ENCODE results near the gene HSD3B1. TPM values are rescaled to one million over a fixed set of nuclear protein-coding genes. Genes with fewer than 3 reads are reported as not detected.
A peak's percentile ranks its signal among the peaks of the same experiment; 100 is the strongest.
"Not testable (repeated sequence)": the region's sequence is repeated elsewhere in the genome, so short reads cannot be mapped to it uniquely, and the experiment has no call there.

The HSD3B1 gene
- total RNA-seq, 6 experiments from 2014 or later: not detected

- Mint-ChIP-seq H3K9me3 (no peaks in the 10 kb centered on the region), H3K4me1 (ENCODE audit: low read depth) (no peaks in the 10 kb centered on the region), H3K27ac (no peak overlapping the region), H3K4me3 (no peak overlapping the region), H3K36me3 (ENCODE audit: low read depth) (no peaks in the 10 kb centered on the region), H3K27me3 (ENCODE audit: insufficient read depth) (peaks cover 22% of the 10 kb centered on the region)
- DNase-seq: no peak
- TF ChIP-seq, protein P1, sequence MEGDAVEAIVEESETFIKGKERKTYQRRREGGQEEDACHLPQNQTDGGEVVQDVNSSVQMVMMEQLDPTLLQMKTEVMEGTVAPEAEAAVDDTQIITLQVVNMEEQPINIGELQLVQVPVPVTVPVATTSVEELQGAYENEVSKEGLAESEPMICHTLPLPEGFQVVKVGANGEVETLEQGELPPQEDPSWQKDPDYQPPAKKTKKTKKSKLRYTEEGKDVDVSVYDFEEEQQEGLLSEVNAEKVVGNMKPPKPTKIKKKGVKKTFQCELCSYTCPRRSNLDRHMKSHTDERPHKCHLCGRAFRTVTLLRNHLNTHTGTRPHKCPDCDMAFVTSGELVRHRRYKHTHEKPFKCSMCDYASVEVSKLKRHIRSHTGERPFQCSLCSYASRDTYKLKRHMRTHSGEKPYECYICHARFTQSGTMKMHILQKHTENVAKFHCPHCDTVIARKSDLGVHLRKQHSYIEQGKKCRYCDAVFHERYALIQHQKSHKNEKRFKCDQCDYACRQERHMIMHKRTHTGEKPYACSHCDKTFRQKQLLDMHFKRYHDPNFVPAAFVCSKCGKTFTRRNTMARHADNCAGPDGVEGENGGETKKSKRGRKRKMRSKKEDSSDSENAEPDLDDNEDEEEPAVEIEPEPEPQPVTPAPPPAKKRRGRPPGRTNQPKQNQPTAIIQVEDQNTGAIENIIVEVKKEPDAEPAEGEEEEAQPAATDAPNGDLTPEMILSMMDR (IDR thresholded peaks at IDR 0.05): no peak
Observed at GRCh38 chr1:119546641-119547040, 39.6 kb downstream of the HSD3B1 start.

- H3K9me3 Mint-ChIP-seq: no peaks in the 10 kb centered on the region
- TF ChIP-seq, protein P1 (IDR thresholded peaks at IDR 0.05): no peak
- no peaks in the 10 kb centered on the region for H3K4me1 Mint-ChIP-seq (ENCODE audit: low read depth)
- H3K36me3 Mint-ChIP-seq (ENCODE audit: low read depth): no peaks in the 10 kb centered on the region
- no peak overlapping the region for H3K4me3 Mint-ChIP-seq
- no peak for DNase-seq
- peaks cover 23% of the 10 kb centered on the region for H3K27me3 Mint-ChIP-seq (ENCODE audit: insufficient read depth)
- H3K27ac Mint-ChIP-seq: no peak overlapping the region
Observed at GRCh38 chr1:119547306-119547705, 40.3 kb downstream of the HSD3B1 start.

DNA sequence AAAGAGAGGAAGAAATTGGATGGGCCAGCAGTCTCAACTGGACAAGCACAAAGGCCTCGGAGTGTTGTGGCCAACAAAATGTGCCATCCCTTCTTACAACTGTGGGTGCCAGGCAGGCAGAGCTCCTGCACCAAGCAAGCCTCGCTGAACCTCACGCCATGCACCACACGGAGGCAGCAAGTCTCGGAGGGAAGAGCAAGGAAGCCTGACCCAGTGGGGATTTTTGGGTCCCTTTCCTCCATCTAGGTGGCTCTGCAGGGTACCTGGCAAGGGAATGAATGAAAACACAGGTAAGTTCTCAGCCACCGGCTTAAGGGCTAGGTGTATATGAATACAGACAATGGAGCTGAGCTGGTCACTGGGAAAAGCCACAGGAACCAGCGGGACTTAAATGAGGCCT is 40.8 kb downstream of the HSD3B1 start:
- TF ChIP-seq, protein P1 (IDR thresholded peaks at IDR 0.05): no peak
- DNase-seq: no peak
- H3K27ac Mint-ChIP-seq: no peak overlapping the region
- peaks cover 2% of the 10 kb centered on the region; the same call in 1 of the 2 replicates for H3K4me1 Mint-ChIP-seq (ENCODE audit: low read depth)
- no peak overlapping the region for H3K4me3 Mint-ChIP-seq
- no peaks in the 10 kb centered on the region for H3K9me3 Mint-ChIP-seq
- peaks cover 25% of the 10 kb centered on the region for H3K27me3 Mint-ChIP-seq (ENCODE audit: insufficient read depth)
- no peaks in the 10 kb centered on the region for H3K36me3 Mint-ChIP-seq (ENCODE audit: low read depth)

- TF ChIP-seq, protein P1 (IDR thresholded peaks at IDR 0.05): peak; percentile 81
- Mint-ChIP-seq H3K4me1 (ENCODE audit: low read depth) (peaks cover 21% of the 10 kb centered on the region), H3K36me3 (ENCODE audit: low read depth) (no peaks in the 10 kb centered on the region), H3K9me3 (no peaks in the 10 kb centered on the region), H3K27me3 (ENCODE audit: insufficient read depth) (peaks cover 26% of the 10 kb centered on the region), H3K27ac (no peak overlapping the region), H3K4me3 (no peak overlapping the region)
- DNase-seq: peak; percentile 70
Observed at GRCh38 chr1:119549719-119550132, 42.7 kb downstream of the HSD3B1 start.

- no peaks in the 10 kb centered on the region for H3K9me3 Mint-ChIP-seq
- no peaks in the 10 kb centered on the region for H3K36me3 Mint-ChIP-seq (ENCODE audit: low read depth)
- no peak overlapping the region for H3K4me3 Mint-ChIP-seq
- peaks cover 21% of the 10 kb centered on the region for H3K4me1 Mint-ChIP-seq (ENCODE audit: low read depth)
- H3K27me3 Mint-ChIP-seq (ENCODE audit: insufficient read depth): peaks cover 24% of the 10 kb centered on the region
- no peak overlapping the region for H3K27ac Mint-ChIP-seq
- no peak for DNase-seq
- TF ChIP-seq, protein P1 (IDR thresholded peaks at IDR 0.05): no peak
Observed at GRCh38 chr1:119550381-119550780, 43.4 kb downstream of the HSD3B1 start.

DNA sequence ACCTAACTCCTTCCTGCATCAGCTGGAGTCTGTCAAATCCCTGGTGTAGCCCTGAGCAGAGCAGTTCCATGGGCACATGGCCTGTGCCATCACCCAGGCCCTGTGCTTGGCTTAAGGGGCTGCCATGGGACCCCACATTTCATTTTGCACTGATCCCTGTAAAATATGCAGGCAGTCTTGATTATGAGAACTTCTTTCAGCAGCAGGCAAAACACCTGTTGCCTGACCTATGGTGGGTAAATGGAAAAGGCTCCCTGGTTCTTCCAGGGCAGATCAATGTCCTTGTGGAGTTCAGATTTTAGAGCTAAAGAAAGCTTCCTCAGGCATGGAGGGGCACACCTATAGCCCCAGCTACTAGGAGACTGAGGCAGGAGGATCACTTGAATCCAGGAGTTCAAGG is 44.2 kb downstream of the HSD3B1 start:
- Mint-ChIP-seq H3K4me3 (no peak overlapping the region), H3K4me1 (ENCODE audit: low read depth) (peaks cover 21% of the 10 kb centered on the region), H3K9me3 (no peaks in the 10 kb centered on the region), H3K27ac (no peak overlapping the region), H3K27me3 (ENCODE audit: insufficient read depth) (peaks cover 21% of the 10 kb centered on the region), H3K36me3 (ENCODE audit: low read depth) (no peaks in the 10 kb centered on the region)
- no peak for DNase-seq
- TF ChIP-seq, protein P1 (IDR thresholded peaks at IDR 0.05): no peak

GRCh38 chr1:119552656-119553055 is 45.6 kb downstream of the HSD3B1 start:
- H3K9me3 Mint-ChIP-seq; H3K36me3 Mint-ChIP-seq (ENCODE audit: low read depth); H3K4me3 Mint-ChIP-seq; H3K27ac Mint-ChIP-seq; DNase-seq: not testable (repeated sequence)
- Mint-ChIP-seq H3K27me3 (ENCODE audit: insufficient read depth) (peaks cover 18% of the 10 kb centered on the region), H3K4me1 (ENCODE audit: low read depth) (peaks cover 21% of the 10 kb centered on the region)

GRCh38 chr1:119553302-119554071 is 46.5 kb downstream of the HSD3B1 start:
- DNase-seq: peak; percentile 40
- H3K9me3 Mint-ChIP-seq; H3K4me3 Mint-ChIP-seq; H3K36me3 Mint-ChIP-seq (ENCODE audit: low read depth): not testable (repeated sequence)
- Mint-ChIP-seq H3K27me3 (ENCODE audit: insufficient read depth) (peaks cover 15% of the 10 kb centered on the region), H3K4me1 (ENCODE audit: low read depth) (peaks cover 21% of the 10 kb centered on the region), H3K27ac (peak overlapping the region; percentile 16; the same call in 1 of the 2 replicates)
